ENCODE data around the gene TMEM132D.

DNA sequence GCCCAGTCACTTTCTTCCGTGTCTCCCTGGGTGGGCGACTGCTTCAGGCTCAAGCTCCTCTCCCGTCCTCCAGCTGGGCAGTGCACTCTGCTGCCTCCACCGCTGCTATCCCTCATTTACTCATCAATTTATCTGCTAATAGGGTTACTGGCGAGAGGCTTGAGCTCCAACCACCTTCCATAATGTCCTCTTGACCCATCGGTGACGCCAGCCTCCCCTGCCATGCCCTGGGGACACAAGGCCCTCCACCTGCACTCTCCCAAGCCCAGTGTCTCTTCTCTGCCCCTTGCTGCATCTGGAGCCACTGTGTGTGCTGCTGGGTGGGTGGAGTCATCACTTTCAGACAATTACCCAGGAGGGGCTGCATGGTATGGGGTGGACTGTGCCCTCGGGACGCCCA, 78.5 kb downstream of the TMEM132D start:
- TF ChIP-seq, protein P1, sequence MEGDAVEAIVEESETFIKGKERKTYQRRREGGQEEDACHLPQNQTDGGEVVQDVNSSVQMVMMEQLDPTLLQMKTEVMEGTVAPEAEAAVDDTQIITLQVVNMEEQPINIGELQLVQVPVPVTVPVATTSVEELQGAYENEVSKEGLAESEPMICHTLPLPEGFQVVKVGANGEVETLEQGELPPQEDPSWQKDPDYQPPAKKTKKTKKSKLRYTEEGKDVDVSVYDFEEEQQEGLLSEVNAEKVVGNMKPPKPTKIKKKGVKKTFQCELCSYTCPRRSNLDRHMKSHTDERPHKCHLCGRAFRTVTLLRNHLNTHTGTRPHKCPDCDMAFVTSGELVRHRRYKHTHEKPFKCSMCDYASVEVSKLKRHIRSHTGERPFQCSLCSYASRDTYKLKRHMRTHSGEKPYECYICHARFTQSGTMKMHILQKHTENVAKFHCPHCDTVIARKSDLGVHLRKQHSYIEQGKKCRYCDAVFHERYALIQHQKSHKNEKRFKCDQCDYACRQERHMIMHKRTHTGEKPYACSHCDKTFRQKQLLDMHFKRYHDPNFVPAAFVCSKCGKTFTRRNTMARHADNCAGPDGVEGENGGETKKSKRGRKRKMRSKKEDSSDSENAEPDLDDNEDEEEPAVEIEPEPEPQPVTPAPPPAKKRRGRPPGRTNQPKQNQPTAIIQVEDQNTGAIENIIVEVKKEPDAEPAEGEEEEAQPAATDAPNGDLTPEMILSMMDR (IDR thresholded peaks at IDR 0.05; ENCODE audit: insufficient read depth, low read depth, low read length), result no peak
- no peak for TF ChIP-seq EZH2 (IDR thresholded peaks at IDR 0.05; ENCODE audit: insufficient read depth, low read length)

Data from astrocyte (in vitro differentiated cells and primary cell).